SK-N-SH treated with all-trans-retinoic acid at 6 μM for 48 hours (cell line): Measurements from ENCODE around the gene TRAPPC13.

Experiments used
- ATAC-seq: fragments of 200-7000 bp; cut with Tn5 transposase; 3 replicates; pipeline ENCODE4 v1.9.1; 2020; ENCODE audit warnings: mild to moderate bottlenecking, moderate library complexity
- ARNTL ChIP-seq: fragments of 450-650 bp; formaldehyde crosslinking; IDR thresholded peaks from 2 replicates; pipeline ENCODE4 v1.5.0; 2020; ENCODE audit warnings: low read depth, mild to moderate bottlenecking, moderate library complexity, borderline replicate concordance
- GLIS3 ChIP-seq: fragments of 250-450 bp; sonication (Bioruptor Pico); IDR thresholded peaks from 2 replicates; pipeline ENCODE4 v1.5.0; 2020; ENCODE audit warnings: mild to moderate bottlenecking, moderate library complexity
- SNAI2 ChIP-seq: fragments of 250-450 bp; sonication (Bioruptor Pico); IDR thresholded peaks from 2 replicates; pipeline ENCODE4 v1.5.0; 2020; ENCODE audit warnings: mild to moderate bottlenecking, moderate library complexity
- ZFP3 ChIP-seq: fragments of 250-450 bp; sonication (Bioruptor Pico); IDR thresholded peaks from 2 replicates; pipeline ENCODE4 v1.5.0; 2020; ENCODE audit warnings: mild to moderate bottlenecking, moderate library complexity

The TRAPPC13 gene

GRCh38 chr5:65708145-65708544 lies 83.3 kb downstream of the TRAPPC13 start:
- no peak for TF ChIP-seq ARNTL (CRISPR knock-in tag)
- TF ChIP-seq SNAI2 (CRISPR knock-in tag), result no peak
- TF ChIP-seq GLIS3 (CRISPR knock-in tag), result no peak
- TF ChIP-seq ZFP3 (CRISPR knock-in tag), result no peak
- TF ChIP-seq, all 23 proteins: peak for 0
- no peak for ATAC-seq
